Prostate gland (tissue), 2 donors: Measurements from ENCODE around the gene PHC2. TPM values are rescaled to one million over a fixed set of nuclear protein-coding genes. Genes with fewer than 3 reads are reported as not detected.
A peak's percentile ranks its signal among the peaks of the same experiment; 100 is the strongest.

ENCODE experiments used
- DNase-seq: peaks from one replicate; pipeline ENCODE4 v3.0.0-alpha.2; 2019; ENCODE audit warnings: low spot score
- H3K27ac ChIP-seq, 2 donors: fragments of 200-600 bp; sonication (generic); 2 replicates each; pipeline ENCODE4 v1.5.1; 2017 to 2019
- H3K27me3 ChIP-seq: fragments of 200-600 bp; sonication (generic); replicated peaks from 2 replicates; pipeline ENCODE4 v1.5.1; 2019; ENCODE audit not compliant: insufficient read depth
- H3K36me3 ChIP-seq, 2 donors: fragments of 200-600 bp; sonication (generic); 1 replicate in 1 of 2; 2 replicates in 1 of 2; pipeline versions ENCODE4 v1.5.1 to v1.8.1; 2017 to 2019
- H3K4me1 ChIP-seq: fragments of 200-600 bp; sonication (generic); replicated peaks from 2 replicates; pipeline ENCODE4 v1.5.1; 2019
- H3K4me3 ChIP-seq, 2 donors: fragments of 200-600 bp; sonication (generic); 2 replicates each; pipeline ENCODE4 v1.5.1; 2017 to 2019
- H3K9me3 ChIP-seq: fragments of 200-600 bp; sonication (generic); 2 replicates; pipeline ENCODE4 v1.5.1; 2017
- CTCF ChIP-seq, 4 experiments: fragments of 200-600 bp in 2 of 4; fragments of 450-650 bp in 2 of 4; sonication (generic) in 2 of 4; IDR thresholded peaks; 1 replicate in 3 of 4; 2 replicates in 1 of 4; pipeline ENCODE4 v1.5.1; 2016 to 2019; ENCODE audit warnings: antibody characterized with exemption in 4 of 4, mild to moderate bottlenecking in 2 of 4, moderate library complexity in 2 of 4
- POLR2A ChIP-seq: fragments of 450-650 bp; IDR thresholded peaks from one replicate; pipeline ENCODE4 v1.6.1; 2016; ENCODE audit warnings: antibody characterized with exemption, mild to moderate bottlenecking
- POLR2AphosphoS5 ChIP-seq: sonication (generic); formaldehyde crosslinking; IDR thresholded peaks from one replicate; pipeline ENCODE4 v1.6.1; 2017; ENCODE audit warnings: antibody characterized with exemption
- WGBS: methylation state at CpG from one replicate; pipeline ENCODE4 v1.1.5; 2018; 5-methylcytosine and 5-hydroxymethylcytosine counted together
- intact Hi-C: fragments of 100-400 bp; cut with DNase I; formaldehyde crosslinking; loops from one replicate; pipeline ENCODE4 v1.14.2; 2022
- total RNA-seq, 2 donors: library from RNA; depleted of rRNA; stranded (reverse); fragments of >200 nt; gene quantifications; one replicate each; pipeline ENCODE4 v1.1.0, GENCODE V29; 2016

Gene PHC2
- total RNA-seq, 2 donors from 2014 or later: 75.0 to 131 TPM

GRCh38 chr1:33378524-33378923 is 52.4 kb downstream of the PHC2 start:
- no peak for DNase-seq
- Histone ChIP-seq H3K9me3 (no peaks in the 10 kb centered on the region), H3K4me1 (peaks cover 4% of the 10 kb centered on the region), H3K27me3 (no peaks in the 10 kb centered on the region), H3K27ac (no peak overlapping the region), H3K4me3 (no peak overlapping the region), H3K36me3 (no peaks in the 10 kb centered on the region)
- TF ChIP-seq CTCF (IDR thresholded peaks at IDR 0.05) (no peak), POLR2AphosphoS5 (no peak), POLR2A (no peak)
- intact Hi-C loops: no loop called here
- 41% methylated on average over 1 of the region's 1 CpG for WGBS

- TF ChIP-seq POLR2A (no peak), CTCF (IDR thresholded peaks at IDR 0.05) (no peak), POLR2AphosphoS5 (no peak)
- Histone ChIP-seq H3K4me1 (peaks cover 2% of the 10 kb centered on the region), H3K4me3 (no peak overlapping the region), H3K36me3 (no peaks in the 10 kb centered on the region), H3K27me3 (no peaks in the 10 kb centered on the region), H3K9me3 (no peaks in the 10 kb centered on the region), H3K27ac (no peak overlapping the region)
- 91% methylated on average over 1 of the region's 1 CpG for WGBS
- DNase-seq: no peak
- intact Hi-C loops: no loop called here
Observed at GRCh38 chr1:33377756-33378155, 53.1 kb downstream of the PHC2 start.

GRCh38 chr1:33377013-33377412 is 53.9 kb downstream of the PHC2 start:
- Histone ChIP-seq H3K4me3 (no peak overlapping the region), H3K27me3 (no peaks in the 10 kb centered on the region), H3K9me3 (no peaks in the 10 kb centered on the region), H3K36me3 (no peaks in the 10 kb centered on the region), H3K27ac (no peak overlapping the region), H3K4me1 (peaks cover 3% of the 10 kb centered on the region)
- intact Hi-C loops: no loop called here
- 69% methylated on average over 1 of the region's 1 CpG for WGBS
- TF ChIP-seq POLR2AphosphoS5 (peak; percentile 53), CTCF (IDR thresholded peaks at IDR 0.05) (no peak)
- peak; percentile 38 for DNase-seq

GRCh38 chr1:33375316-33375715 is 55.6 kb downstream of the PHC2 start:
- intact Hi-C loops: no loop called here
- Histone ChIP-seq H3K27me3 (no peaks in the 10 kb centered on the region), H3K9me3 (no peaks in the 10 kb centered on the region), H3K27ac (peak overlapping the region in 1 of 2 donors; percentile 16), H3K36me3 (no peaks in the 10 kb centered on the region), H3K4me3 (no peak overlapping the region), H3K4me1 (peaks cover 8% of the 10 kb centered on the region)
- no peak for TF ChIP-seq CTCF (IDR thresholded peaks at IDR 0.05)
- TF ChIP-seq POLR2A: no peak
- TF ChIP-seq POLR2AphosphoS5: no peak
- WGBS: 93% methylated on average over 9 of the region's 9 CpGs
- no peak for DNase-seq

GRCh38 chr1:33374336-33375105 is 56.4 kb downstream of the PHC2 start:
- Histone ChIP-seq H3K4me1 (peaks cover 8% of the 10 kb centered on the region), H3K4me3 (no peak overlapping the region), H3K27ac (peak overlapping the region; percentile 16 to 59), H3K36me3 (no peaks in the 10 kb centered on the region), H3K9me3 (no peaks in the 10 kb centered on the region), H3K27me3 (no peaks in the 10 kb centered on the region)
- no peak for TF ChIP-seq POLR2A
- TF ChIP-seq CTCF (IDR thresholded peaks at IDR 0.05): no peak
- TF ChIP-seq POLR2AphosphoS5: no peak
- no peak for DNase-seq
- intact Hi-C loops: loop anchor here (5.0 kb wide), 1 partner anchor 58 kb away; the partner anchor contains the start of gene PHC2
- WGBS: 81% methylated on average over 5 of the region's 5 CpGs
